ENCODE results near the gene VAC14. TPM values are rescaled to one million over a fixed set of nuclear protein-coding genes. Genes with fewer than 3 reads are reported as not detected.

Gene VAC14
- total RNA-seq, 1 donor from 2014 or later, result 75.1 TPM

- intact Hi-C loops (cut with DNase I), result no loop called here
Measured at GRCh38 chr16:70728150-70728549, 72.8 kb downstream of the VAC14 start.

DNA sequence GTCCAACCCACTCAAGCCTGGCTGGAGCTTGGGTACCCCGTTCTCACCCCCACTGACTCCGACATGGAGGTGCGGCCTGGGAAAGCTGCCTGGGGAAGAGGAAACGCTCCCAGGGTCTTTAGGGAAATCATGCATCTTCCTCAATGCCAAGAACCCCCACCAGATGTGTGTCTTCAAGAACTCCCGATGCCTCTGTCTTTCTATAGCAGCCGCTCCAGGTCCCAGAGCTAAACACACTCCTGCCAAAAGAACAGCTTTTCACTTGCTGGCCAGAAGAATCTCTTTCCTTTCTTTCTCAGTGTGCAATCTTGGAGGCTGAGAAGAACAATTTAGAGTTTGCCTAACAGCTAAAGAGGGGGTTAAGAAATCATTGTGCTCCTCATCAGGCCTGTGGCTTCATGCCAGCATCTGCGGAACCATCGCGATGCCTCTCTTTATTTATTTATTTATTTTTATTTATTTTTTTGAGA is 74.0 kb downstream of the VAC14 start:
- no peaks in the 10 kb centered on the region for H3K4me1 ChIP-seq
- DNase-seq (ENCODE audit: low spot score in 2 of 2), result no peak

More at GRCh38 chr16:70728150-70728549, 72.8 kb downstream of the VAC14 start:
- no peaks in the 10 kb centered on the region for H3K4me1 ChIP-seq
- no peak overlapping the region for H3K4me3 ChIP-seq
- no peaks in the 10 kb centered on the region for H3K9me3 ChIP-seq
- DNase-seq (ENCODE audit: low spot score in 2 of 2), result no peak
- no peak overlapping the region for H3K27ac ChIP-seq
- no peaks in the 10 kb centered on the region for H3K36me3 ChIP-seq
- TF ChIP-seq, protein P1, sequence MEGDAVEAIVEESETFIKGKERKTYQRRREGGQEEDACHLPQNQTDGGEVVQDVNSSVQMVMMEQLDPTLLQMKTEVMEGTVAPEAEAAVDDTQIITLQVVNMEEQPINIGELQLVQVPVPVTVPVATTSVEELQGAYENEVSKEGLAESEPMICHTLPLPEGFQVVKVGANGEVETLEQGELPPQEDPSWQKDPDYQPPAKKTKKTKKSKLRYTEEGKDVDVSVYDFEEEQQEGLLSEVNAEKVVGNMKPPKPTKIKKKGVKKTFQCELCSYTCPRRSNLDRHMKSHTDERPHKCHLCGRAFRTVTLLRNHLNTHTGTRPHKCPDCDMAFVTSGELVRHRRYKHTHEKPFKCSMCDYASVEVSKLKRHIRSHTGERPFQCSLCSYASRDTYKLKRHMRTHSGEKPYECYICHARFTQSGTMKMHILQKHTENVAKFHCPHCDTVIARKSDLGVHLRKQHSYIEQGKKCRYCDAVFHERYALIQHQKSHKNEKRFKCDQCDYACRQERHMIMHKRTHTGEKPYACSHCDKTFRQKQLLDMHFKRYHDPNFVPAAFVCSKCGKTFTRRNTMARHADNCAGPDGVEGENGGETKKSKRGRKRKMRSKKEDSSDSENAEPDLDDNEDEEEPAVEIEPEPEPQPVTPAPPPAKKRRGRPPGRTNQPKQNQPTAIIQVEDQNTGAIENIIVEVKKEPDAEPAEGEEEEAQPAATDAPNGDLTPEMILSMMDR (IDR thresholded peaks at IDR 0.05), result no peak
- H3K27me3 ChIP-seq, result no peaks in the 10 kb centered on the region

GRCh38 chr16:70725912-70726828 is 74.8 kb downstream of the VAC14 start:
- TF ChIP-seq, protein P1 (IDR thresholded peaks at IDR 0.05), result no peak
- no peaks in the 10 kb centered on the region for H3K36me3 ChIP-seq
- H3K4me3 ChIP-seq, result no peak overlapping the region
- H3K9me3 ChIP-seq, result no peaks in the 10 kb centered on the region
- no peak for DNase-seq (ENCODE audit: low spot score in 2 of 2)
- no peaks in the 10 kb centered on the region for H3K27me3 ChIP-seq
- intact Hi-C loops (cut with DNase I), result no loop called here
- H3K4me1 ChIP-seq, result no peaks in the 10 kb centered on the region
- H3K27ac ChIP-seq, result peak overlapping the region; percentile 40 to 66

More for the DNA sequence above, 74.0 kb downstream of the VAC14 start:
- Histone ChIP-seq H3K36me3 (no peaks in the 10 kb centered on the region), H3K27me3 (no peaks in the 10 kb centered on the region), H3K9me3 (no peaks in the 10 kb centered on the region), H3K27ac (no peak overlapping the region), H3K4me3 (no peak overlapping the region)
- intact Hi-C loops (cut with DNase I), result no loop called here
- TF ChIP-seq, protein P1 (IDR thresholded peaks at IDR 0.05), result no peak

GRCh38 chr16:70725024-70725911 is 75.7 kb downstream of the VAC14 start:
- Histone ChIP-seq H3K4me1 (no peaks in the 10 kb centered on the region), H3K9me3 (no peaks in the 10 kb centered on the region), H3K4me3 (no peak overlapping the region), H3K27ac (peak overlapping the region; percentile 40 to 66), H3K27me3 (no peaks in the 10 kb centered on the region), H3K36me3 (peaks cover 0 to 3% of the 10 kb centered on the region in 2 donors)
- intact Hi-C loops (cut with DNase I), result no loop called here
- TF ChIP-seq, protein P1 (IDR thresholded peaks at IDR 0.05), result no peak
- no peak for DNase-seq (ENCODE audit: low spot score in 2 of 2)

- Histone ChIP-seq H3K27me3 (no peaks in the 10 kb centered on the region), H3K27ac (no peak overlapping the region), H3K4me1 (no peaks in the 10 kb centered on the region), H3K9me3 (no peaks in the 10 kb centered on the region), H3K4me3 (no peak overlapping the region), H3K36me3 (peaks cover 0 to 5% of the 10 kb centered on the region in 2 donors)
- TF ChIP-seq, protein P1 (IDR thresholded peaks at IDR 0.05), result no peak
- no peak for DNase-seq (ENCODE audit: low spot score in 2 of 2)
- intact Hi-C loops (cut with DNase I), result no loop called here
Measured at GRCh38 chr16:70724146-70725023, 76.6 kb downstream of the VAC14 start.

All from ascending aorta (tissue), 2 donors.